IMR-90 (cell line): ENCODE data around the gene TDG. TPM values are rescaled to one million over a fixed set of nuclear protein-coding genes. Genes with fewer than 3 reads are reported as not detected.
A peak's percentile ranks its signal among the peaks of the same experiment; 100 is the strongest.

ENCODE experiments used
- ATAC-seq: fragments of 200-7000 bp; cut with Tn5 transposase; 2 replicates; pipeline ENCODE4 v1.9.1; 2020; ENCODE audit warnings: low read depth, mild to moderate bottlenecking, moderate library complexity
- BruUV-seq: library from RNA; stranded (reverse); fragments of 400-500 nt; replicated peaks from 2 replicates; lab custom pipeline; 2021; lab: Mats Ljungman, UMichigan
- CTCF ChIA-PET: fragments of 300-600 bp; formaldehyde crosslinking; extraction: SDS; loops from one replicate; lab custom pipeline; 2021; ENCODE audit warnings: antibody characterized with exemption; lab: Yijun Ruan, JAX
- POLR2A ChIA-PET: fragments of 300-600 bp; sonication (Branson Sonifier 250); formaldehyde crosslinking; loops from one replicate; lab custom pipeline; 2022; ENCODE audit warnings: antibody characterized with exemption; ENCODE audit not compliant: unreplicated experiment; lab: Charles Lee
- DNase-seq: peaks from one replicate; pipeline ENCODE4 v3.0.0; 2013
- H2AFZ ChIP-seq: replicated peaks from 2 replicates; pipeline ENCODE3; 2013; ENCODE audit warnings: low read length, mild to moderate bottlenecking; ENCODE audit not compliant: poor library complexity
- H2AK5ac ChIP-seq: 2 replicates; pipeline ENCODE4 v1.6.1; 2013; ENCODE audit warnings: low read depth, low read length, inconsistent platforms
- H2AK9ac ChIP-seq: replicated peaks from 2 replicates; pipeline ENCODE3; 2013; ENCODE audit warnings: mild to moderate bottlenecking, low read depth, low read length, moderate library complexity; ENCODE audit not compliant: poor library complexity
- H2BK120ac ChIP-seq: 2 replicates; pipeline ENCODE4 v1.6.1; 2013; ENCODE audit warnings: low read depth, low read length, inconsistent platforms
- H2BK15ac ChIP-seq: 3 replicates; pipeline ENCODE4 v1.6.1; 2013; ENCODE audit warnings: low read depth, low read length, inconsistent platforms
- H2BK20ac ChIP-seq: 2 replicates; pipeline ENCODE4 v1.6.1; 2013; ENCODE audit warnings: low read depth, mild to moderate bottlenecking, inconsistent platforms, low read length, moderate library complexity
- H2BK5ac ChIP-seq: 2 replicates; pipeline ENCODE4 v1.6.1; 2013; ENCODE audit warnings: mild to moderate bottlenecking, low read depth, low read length, inconsistent platforms; ENCODE audit not compliant: poor library complexity, severe bottlenecking
- H3K14ac ChIP-seq: replicated peaks from 2 replicates; pipeline ENCODE4 v1.6.1; 2013; ENCODE audit warnings: low read depth, low read length, inconsistent platforms
- H3K18ac ChIP-seq: 2 replicates; pipeline ENCODE4 v1.6.1; 2013; ENCODE audit warnings: low read depth, low read length, control low read depth
- H3K23ac ChIP-seq: 2 replicates; pipeline ENCODE4 v1.6.1; 2013; ENCODE audit warnings: low read depth, low read length, inconsistent platforms
- H3K27ac ChIP-seq: 2 replicates; pipeline ENCODE4 v1.5.1; 2013; ENCODE audit warnings: mild to moderate bottlenecking, control low read depth, low read length; ENCODE audit not compliant: insufficient read depth
- H3K27me3 ChIP-seq: 2 replicates; pipeline ENCODE4 v1.6.1; 2013; ENCODE audit warnings: low read length; ENCODE audit not compliant: control insufficient read depth, insufficient read depth
- H3K36me3 ChIP-seq: 2 replicates; pipeline ENCODE4 v1.6.1; 2013; ENCODE audit warnings: low read length, mixed read lengths; ENCODE audit not compliant: control insufficient read depth, insufficient read depth
- H3K4ac ChIP-seq: 2 replicates; pipeline ENCODE4 v1.6.1; 2013; ENCODE audit warnings: low read depth, low read length, inconsistent platforms
- H3K4me1 ChIP-seq: 2 replicates; pipeline ENCODE4 v1.6.1; 2013; ENCODE audit warnings: low read length, mixed read lengths; ENCODE audit not compliant: control insufficient read depth, insufficient read depth
- H3K4me2 ChIP-seq: 2 replicates; pipeline ENCODE4 v1.6.1; 2013; ENCODE audit warnings: low read depth, mild to moderate bottlenecking, control low read depth, low read length, moderate library complexity
- H3K4me3 ChIP-seq: 2 replicates; pipeline ENCODE4 v1.5.1; 2013; ENCODE audit warnings: low read depth, mild to moderate bottlenecking, control low read depth, low read length, moderate library complexity; ENCODE audit not compliant: insufficient read depth
- H3K56ac ChIP-seq: 2 replicates; pipeline ENCODE4 v1.6.1; 2013; ENCODE audit warnings: low read length, inconsistent platforms; ENCODE audit not compliant: insufficient read depth; ENCODE audit errors: extremely low read depth
- H3K79me1 ChIP-seq, 2 experiments: 2 replicates each; pipeline ENCODE4 v1.6.1; 2013; ENCODE audit warnings: low read length in 2 of 2, inconsistent platforms in 1 of 2, low read depth in 1 of 2
- H3K9ac ChIP-seq: 2 replicates; pipeline ENCODE4 v1.6.1; 2013; ENCODE audit warnings: low read depth, low read length, control low read depth
- H3K9me1 ChIP-seq: 2 replicates; pipeline ENCODE4 v1.6.1; 2013; ENCODE audit warnings: low read length, inconsistent platforms; ENCODE audit not compliant: insufficient read depth
- H3K9me3 ChIP-seq: 2 replicates; pipeline ENCODE4 v1.6.1; 2013; ENCODE audit warnings: low read length; ENCODE audit not compliant: control insufficient read depth, insufficient read depth
- H4K20me1 ChIP-seq: 2 replicates; pipeline ENCODE4 v1.6.1; 2013; ENCODE audit warnings: low read length, inconsistent platforms; ENCODE audit not compliant: insufficient read depth
- H4K5ac ChIP-seq: 2 replicates; pipeline ENCODE4 v1.6.1; 2013; ENCODE audit warnings: mild to moderate bottlenecking, low read depth, low read length, control low read depth
- H4K8ac ChIP-seq, 2 experiments: 2 replicates each; pipeline ENCODE4 v1.6.1; 2013; ENCODE audit warnings: low read depth in 2 of 2, low read length in 2 of 2, control low read depth in 1 of 2, inconsistent platforms in 1 of 2
- H4K91ac ChIP-seq: 2 replicates; pipeline ENCODE4 v1.6.1; 2013; ENCODE audit warnings: low read depth, low read length, inconsistent platforms; ENCODE audit not compliant: insufficient read depth
- BHLHE40 ChIP-seq: fragments of 150-350 bp; IDR thresholded peaks from 2 replicates; pipeline ENCODE4 v1.6.1; 2016; ENCODE audit warnings: mild to moderate bottlenecking, low read depth, low read length
- CEBPB ChIP-seq: IDR thresholded peaks from 2 replicates; pipeline ENCODE4 v1.6.1; 2012; ENCODE audit warnings: low read depth, low read length, improper control_type of control experiment
- CHD1 ChIP-seq: IDR thresholded peaks from 2 replicates; pipeline ENCODE4 v1.6.1; 2012; ENCODE audit warnings: low read depth, low read length, improper control_type of control experiment
- FOS ChIP-seq: fragments of 150-350 bp; IDR thresholded peaks from 2 replicates; pipeline ENCODE4 v1.6.1; 2016; ENCODE audit warnings: low read depth, low read length
- MAFK ChIP-seq: IDR thresholded peaks from 2 replicates; pipeline ENCODE4 v1.6.1; 2012; ENCODE audit warnings: low read depth, low read length, improper control_type of control experiment
- MAZ ChIP-seq: IDR thresholded peaks from 2 replicates; pipeline ENCODE4 v1.6.1; 2012; ENCODE audit warnings: low read depth, mild to moderate bottlenecking, low read length, improper control_type of control experiment, moderate library complexity, borderline replicate concordance
- NFE2L2 ChIP-seq: fragments of 150-350 bp; IDR thresholded peaks from 2 replicates; pipeline ENCODE4 v1.6.1; 2016; ENCODE audit warnings: low read depth, mild to moderate bottlenecking, low read length
- POLR2A ChIP-seq: IDR thresholded peaks from 2 replicates; pipeline ENCODE4 v1.6.1; 2012; ENCODE audit warnings: mild to moderate bottlenecking, low read depth, low read length
- RAD21 ChIP-seq: IDR thresholded peaks from 2 replicates; pipeline ENCODE4 v1.6.1; 2012; ENCODE audit warnings: low read length, improper control_type of control experiment
- RCOR1 ChIP-seq: IDR thresholded peaks from 2 replicates; pipeline ENCODE4 v1.6.1; 2012; ENCODE audit warnings: mild to moderate bottlenecking, low read length, improper control_type of control experiment; ENCODE audit not compliant: insufficient replicate concordance
- RFX5 ChIP-seq: IDR thresholded peaks from 2 replicates; pipeline ENCODE4 v1.8.0; 2012; ENCODE audit warnings: low read depth, mild to moderate bottlenecking, low read length, moderate library complexity
- SMC3 ChIP-seq: fragments of 150-350 bp; IDR thresholded peaks from 2 replicates; pipeline ENCODE4 v1.6.1; 2016; ENCODE audit warnings: low read depth, mild to moderate bottlenecking, antibody characterized with exemption, low read length, moderate library complexity
- WGBS, 2 experiments: methylation state at CpG; one replicate each; pipeline versions ENCODE4 v1.1.5 to v1.1.7; 2013; ENCODE audit warnings: missing lambda C conversion rate in 2 of 2; ENCODE audit not compliant: insufficient read length in 1 of 2; ENCODE audit errors: extremely low coverage in 2 of 2; 5-methylcytosine and 5-hydroxymethylcytosine counted together
- dilution Hi-C: fragments of 300-500 bp; cut with HindIII; formaldehyde crosslinking; loops from one replicate; pipeline ENCODE4 v1.14.3; 2018; ENCODE audit warnings: low sequenced_read_pairs; ENCODE audit not compliant: unreplicated experiment
- in situ Hi-C: fragments of 300-500 bp; cut with MboI; formaldehyde crosslinking; loops from 3 replicates; pipeline ENCODE4 v1.14.3; 2019; ENCODE audit warnings: low sequenced_read_pairs, inconsistent platforms, mixed read lengths
- intact Hi-C: fragments of 100-400 bp; cut with micrococcal nuclease; formaldehyde crosslinking; loops from 2 replicates; pipeline ENCODE4 v1.10.0; 2022
- polyA plus RNA-seq, 3 experiments: library from polyadenylated mRNA; depleted of rRNA; stranded (reverse); fragments of >200 nt; gene quantifications; 2 replicates each; pipeline ENCODE4 v1.2.3, GENCODE V29; 2012; ENCODE audit warnings: low replicate concordance in 1 of 3
- total RNA-seq: library from RNA; depleted of rRNA; stranded (reverse); fragments of >200 nt; gene quantifications from 2 replicates; pipeline ENCODE4 v1.2.3, GENCODE V29; 2012

The TDG gene
- total and polyA plus RNA-seq, 2 of the 4 experiments (the other 2 are of a cell fraction) = 14.0 to 14.7 TPM

- no peaks in the 10 kb centered on the region for H3K9me3 ChIP-seq
- H3K4me1 ChIP-seq = peaks cover 12% of the 10 kb centered on the region
- ChIA-PET POLR2A (interaction anchor here (1.4 kb wide), 1 partner anchor 10 kb away, joined by 6 read pairs; a partner anchor contains a TSS), CTCF (interaction anchor here (1.2 kb wide), 1 partner anchor 101 kb away, joined by 3 read pairs; no protein-coding TSS in a partner anchor)
- no peak for TF ChIP-seq FOS
- TF ChIP-seq CEBPB = no peak
- TF ChIP-seq RCOR1 = no peak
- no peak for TF ChIP-seq RFX5
- no peak for TF ChIP-seq MAFK
- no peak for TF ChIP-seq POLR2A
- no peak for TF ChIP-seq MAZ
- TF ChIP-seq CHD1 = no peak
- TF ChIP-seq NFE2L2 = no peak
- TF ChIP-seq RAD21 = no peak
- no peak for TF ChIP-seq BHLHE40
- TF ChIP-seq SMC3 = no peak
- dilution Hi-C loops (no loop called here), intact Hi-C loops (loop anchor here (2.0 to 10.0 kb wide), 3 partner anchors 82 to 318 kb away; partner anchors contain the start of gene HCFC2), in situ Hi-C loops (no loop called here)
- no peak for DNase-seq
- peak overlapping the region; percentile 77; the same call in 1 of the 2 replicates for H3K27ac ChIP-seq
- peak overlapping the region; percentile 84 for H2BK5ac ChIP-seq
- peak overlapping the region; percentile 24 to 77; a peak in 2 of 4 replicates for H4K8ac ChIP-seq
- H3K27me3 ChIP-seq = no peaks in the 10 kb centered on the region
- H2AK5ac ChIP-seq = no peak overlapping the region
- H4K20me1 ChIP-seq = peaks cover 24% of the 10 kb centered on the region
- ATAC-seq = no peak
- H3K4me3 ChIP-seq = peak overlapping the region; percentile 85
- TSS peak; percentile 49 for BruUV-seq
- H3K14ac ChIP-seq = peak overlapping the region; percentile 91; the same call in 1 of the 2 replicates
- peak overlapping the region; percentile 98; the same call in 1 of the 2 replicates for H3K23ac ChIP-seq
- WGBS, 2 experiments = no CpG with 5 or more reads among the region's 1 CpG
- no peak overlapping the region for H4K91ac ChIP-seq
- peaks cover 1% of the 10 kb centered on the region for H3K36me3 ChIP-seq
- H2AK9ac ChIP-seq = no peak overlapping the region
- H3K56ac ChIP-seq = peak overlapping the region; percentile 96; the same call in 1 of the 2 replicates
- H3K4me2 ChIP-seq = peak overlapping the region; percentile 87
- no peak overlapping the region for H2BK120ac ChIP-seq
- H3K9ac ChIP-seq = peak overlapping the region; percentile 92
- H3K4ac ChIP-seq = peak overlapping the region; percentile 51
- H4K5ac ChIP-seq = peak overlapping the region; percentile 12; the same call in 1 of the 2 replicates
- no peak overlapping the region for H2AFZ ChIP-seq
- H3K18ac ChIP-seq = no peak overlapping the region
- H2BK15ac ChIP-seq = no peak overlapping the region
- peaks cover 11 to 63% of the 10 kb centered on the region in 2 experiments; a peak in 3 of 4 replicates for H3K79me1 ChIP-seq
- H3K9me1 ChIP-seq = peaks cover 4% of the 10 kb centered on the region; the same call in 1 of the 2 replicates
- H2BK20ac ChIP-seq = no peak overlapping the region
Observed at GRCh38 chr12:103966736-103967135, 1.1 kb downstream of the TDG start.
